BJ (cell line): ENCODE measurements around the gene ZSCAN22. TPM values are rescaled to one million over a fixed set of nuclear protein-coding genes. Genes with fewer than 3 reads are reported as not detected.
A peak's percentile ranks its signal among the peaks of the same experiment; 100 is the strongest.

Experiments used
- CTCF ChIA-PET: fragments of 350-600 bp; formaldehyde crosslinking; extraction: SDS; loops from one replicate; lab custom pipeline; 2021; ENCODE audit warnings: antibody characterized with exemption, inconsistent platforms; lab: Yijun Ruan, JAX
- POLR2A ChIA-PET: fragments of 300-600 bp; sonication (Branson Sonifier 250); formaldehyde crosslinking; extraction: SDS; loops from one replicate; lab custom pipeline; 2021; ENCODE audit warnings: antibody characterized with exemption; lab: Charles Lee
- DNase-seq: peaks from one replicate; pipeline ENCODE4 v3.0.0-alpha.2; 2011; ENCODE audit warnings: low read depth
- H3K27me3 ChIP-seq: 2 replicates; pipeline ENCODE4 v1.6.0; 2011; ENCODE audit warnings: low read length; ENCODE audit not compliant: control insufficient read depth, insufficient read depth
- H3K36me3 ChIP-seq: 2 replicates; pipeline ENCODE4 v1.5.1; 2011; ENCODE audit warnings: low read length; ENCODE audit not compliant: control insufficient read depth, insufficient read depth
- H3K4me3 ChIP-seq: 2 replicates; pipeline ENCODE4 v1.5.1; 2011; ENCODE audit warnings: low read depth, mild to moderate bottlenecking, control low read depth, low read length
- CTCF ChIP-seq: IDR thresholded peaks from 2 replicates; pipeline ENCODE4 v1.5.1; 2011; ENCODE audit warnings: low read depth, mild to moderate bottlenecking, control low read depth, inconsistent platforms, low read length, moderate library complexity; ENCODE audit not compliant: insufficient read depth
- polyA plus RNA-seq: library from polyadenylated mRNA; depleted of rRNA; stranded (reverse); fragments of >200 nt; gene quantifications from 2 replicates; pipeline ENCODE4 v1.2.3, GENCODE V29; 2011

ZSCAN22 gene
- polyA plus RNA-seq, 1 experiment = 2.3 TPM

- DNase-seq = no peak
- Histone ChIP-seq H3K4me3 (no peak overlapping the region), H3K27me3 (no peaks in the 10 kb centered on the region; the same call in 1 of the 2 replicates), H3K36me3 (peaks cover 2% of the 10 kb centered on the region)
- ChIA-PET POLR2A (no interaction called here), CTCF (no interaction called here)
- TF ChIP-seq CTCF = no peak
Measured at GRCh38 chr19:58357481-58358145, 30.8 kb downstream of the ZSCAN22 start.

GRCh38 chr19:58361900-58362271, 35.1 kb downstream of the ZSCAN22 start:
- H3K4me3 ChIP-seq = peak overlapping the region; percentile 48
- no peaks in the 10 kb centered on the region; the same call in 1 of the 2 replicates for H3K27me3 ChIP-seq
- no peaks in the 10 kb centered on the region for H3K36me3 ChIP-seq
- CTCF ChIA-PET = interaction anchor here (1.2 to 1.3 kb wide), 3 partner anchors 12 to 158 kb away, joined by 3 to 5 read pairs (median 3); partner anchors contain the start of gene ZBTB45
- 0 out of 2 replicates have a peak, but pooled peaks have one; percentile 11 for TF ChIP-seq CTCF
- POLR2A ChIA-PET = no interaction called here
- DNase-seq = no peak

DNA sequence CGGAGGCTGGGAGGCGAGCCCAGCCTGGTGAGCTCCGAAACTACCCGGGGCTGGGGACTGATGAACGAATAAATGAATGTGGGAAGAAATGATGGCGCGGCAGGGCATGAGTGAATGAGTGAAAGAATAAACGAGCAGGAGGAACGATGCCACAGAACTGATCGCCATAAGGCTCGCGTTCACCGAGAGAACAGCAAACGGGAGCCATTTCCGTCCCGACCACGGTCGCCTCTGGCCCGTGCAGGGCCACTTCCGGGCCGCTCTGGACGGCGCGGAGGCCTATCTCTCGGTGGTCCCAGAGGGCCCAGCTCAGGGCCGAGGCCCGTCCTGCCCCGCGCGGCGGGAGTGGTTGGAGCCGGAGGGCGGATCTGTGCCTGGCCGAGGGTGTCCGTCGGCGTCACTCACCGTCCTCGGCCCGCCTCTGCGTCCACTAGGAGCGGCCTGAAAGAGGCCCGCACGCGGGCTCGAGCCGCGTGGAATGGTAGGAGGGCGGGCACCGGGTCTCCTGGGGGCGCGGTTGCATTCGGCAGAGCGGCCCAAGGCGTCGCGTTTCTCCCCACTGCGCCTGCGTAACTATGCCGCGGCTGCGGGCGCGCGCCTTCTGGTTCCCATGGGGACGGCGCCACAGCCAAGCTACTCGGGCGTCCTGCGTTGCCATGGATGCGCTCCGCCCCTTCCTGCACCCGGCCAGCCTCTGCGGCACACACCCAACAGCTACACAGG, 35.6 kb downstream of the ZSCAN22 start, which contains the start of gene ZNF497:
Gene ZNF497 (minus strand): TSS at position 480 of the 723 bp plus-strand sequence. CDS start 5,116 bp downstream, outside the sequence.
- POLR2A ChIA-PET = interaction anchor here (0.5 to 0.6 kb wide), 2 partner anchors 20 to 32 kb away, joined by 3 to 9 read pairs; no protein-coding TSS in a partner anchor
- DNase-seq = peak; percentile 82
- TF ChIP-seq CTCF = no peak
- H3K4me3 ChIP-seq = peak within 1 kb of the TSS; percentile 48
- H3K36me3 ChIP-seq = no peaks in the 10 kb centered on the region
- CTCF ChIA-PET = interaction anchor here (1.2 to 1.3 kb wide), 4 partner anchors 11 to 158 kb away, joined by 3 to 5 read pairs (median 3); partner anchors contain the start of gene ZBTB45
- no peaks in the 10 kb centered on the region for H3K27me3 ChIP-seq

GRCh38 chr19:58364146-58364545, 37.4 kb downstream of the ZSCAN22 start:
- ChIA-PET POLR2A (no interaction called here), CTCF (no interaction called here)
- no peaks in the 10 kb centered on the region for H3K27me3 ChIP-seq
- DNase-seq = no peak
- no peak overlapping the region for H3K4me3 ChIP-seq
- no peak for TF ChIP-seq CTCF
- no peaks in the 10 kb centered on the region for H3K36me3 ChIP-seq
